Tibial nerve (tissue), 4 donors: ENCODE data around the gene ITPK1. TPM values are rescaled to one million over a fixed set of nuclear protein-coding genes. Genes with fewer than 3 reads are reported as not detected.

ENCODE experiments used
- DNase-seq, 2 donors: peaks; one replicate each; pipeline ENCODE4 v3.0.0-alpha.2; 2019; ENCODE audit warnings: low spot score in 2 of 2
- H3K27ac ChIP-seq, 4 donors: fragments of 200-600 bp; sonication (generic) in 3 of 4; one replicate each; pipeline ENCODE4 v1.5.1; 2017 to 2019; ENCODE audit warnings: mild to moderate bottlenecking in 1 of 4
- H3K27me3 ChIP-seq, 2 donors: fragments of 200-600 bp; sonication (generic) in 1 of 2; one replicate each; pipeline versions ENCODE4 v1.5.1 to v1.6.0; 2017 to 2019
- H3K36me3 ChIP-seq, 3 donors: fragments of 200-600 bp; sonication (generic); one replicate each; pipeline ENCODE4 v1.5.1; 2018 to 2019
- H3K4me1 ChIP-seq, 4 donors: fragments of 200-600 bp; sonication (generic) in 3 of 4; one replicate each; pipeline ENCODE4 v1.5.1; 2017 to 2019
- H3K4me3 ChIP-seq, 4 donors: fragments of 200-600 bp; sonication (generic) in 3 of 4; one replicate each; pipeline ENCODE4 v1.5.1; 2017 to 2019; ENCODE audit warnings: mild to moderate bottlenecking in 1 of 4, moderate library complexity in 1 of 4
- H3K9me3 ChIP-seq, 4 donors: fragments of 200-600 bp; sonication (generic) in 3 of 4; one replicate each; pipeline ENCODE4 v1.5.1; 2017 to 2019
- CTCF ChIP-seq, 5 experiments: fragments of 200-600 bp in 3 of 5; fragments of 450-650 bp in 2 of 5; sonication (generic) in 3 of 5; IDR thresholded peaks; one replicate each; pipeline ENCODE4 v1.5.1; 2016 to 2019; ENCODE audit warnings: antibody characterized with exemption in 5 of 5, mild to moderate bottlenecking in 3 of 5, moderate library complexity in 2 of 5
- EP300 ChIP-seq, 2 donors: sonication (generic); formaldehyde crosslinking; IDR thresholded peaks; one replicate each; pipeline ENCODE4 v1.6.1; 2017; ENCODE audit warnings: antibody characterized with exemption in 2 of 2, mild to moderate bottlenecking in 1 of 2
- POLR2A ChIP-seq, 2 donors: fragments of 450-650 bp; IDR thresholded peaks; one replicate each; pipeline ENCODE4 v1.6.1; 2017; ENCODE audit warnings: antibody characterized with exemption in 2 of 2, mild to moderate bottlenecking in 2 of 2, moderate library complexity in 2 of 2
- WGBS, 2 donors: methylation state at CpG; one replicate each; pipeline ENCODE4 v1.1.5; 2018; 5-methylcytosine and 5-hydroxymethylcytosine counted together
- total RNA-seq, 4 donors: library from RNA; depleted of rRNA; stranded (reverse); fragments of >200 nt; gene quantifications; one replicate each; pipeline ENCODE4 v1.1.0, GENCODE V29; 2016

The ITPK1 gene
- total RNA-seq, 4 donors from 2014 or later = 67.4 to 121 (median 92.5) TPM

GRCh38 chr14:92906420-92906819 lies 209.3 kb downstream of the ITPK1 start:
- H3K4me3 ChIP-seq = no peak overlapping the region
- no peak overlapping the region for H3K27ac ChIP-seq
- H3K36me3 ChIP-seq = no peaks in the 10 kb centered on the region
- WGBS, 2 donors = 58 to 62% methylated on average over 5 to 6 of the region's 6 CpGs
- no peak for TF ChIP-seq POLR2A (IDR thresholded peaks at IDR 0.05)
- TF ChIP-seq EP300 (IDR thresholded peaks at IDR 0.05) = no peak
- TF ChIP-seq CTCF (IDR thresholded peaks at IDR 0.05) = no peak
- H3K27me3 ChIP-seq = peaks cover 0 to 19% of the 10 kb centered on the region in 2 donors
- no peaks in the 10 kb centered on the region for H3K4me1 ChIP-seq
- DNase-seq = no peak
- no peaks in the 10 kb centered on the region for H3K9me3 ChIP-seq

- 60 to 61% methylated on average over 8 of the region's 8 CpGs for WGBS, 2 donors
- TF ChIP-seq CTCF (IDR thresholded peaks at IDR 0.05) (no peak), EP300 (IDR thresholded peaks at IDR 0.05) (no peak), POLR2A (IDR thresholded peaks at IDR 0.05) (no peak)
These were observed 210.1 kb downstream of the ITPK1 start for GRCh38 chr14:92905667-92906066.

GRCh38 chr14:92903359-92903758 lies 212.4 kb downstream of the ITPK1 start:
- H3K27me3 ChIP-seq = peaks cover 0 to 28% of the 10 kb centered on the region in 2 donors
- no peaks in the 10 kb centered on the region for H3K36me3 ChIP-seq
- WGBS, 2 donors = 50 to 74% methylated on average over 6 of the region's 6 CpGs
- H3K4me3 ChIP-seq = no peak overlapping the region
- TF ChIP-seq POLR2A (IDR thresholded peaks at IDR 0.05) (no peak), CTCF (IDR thresholded peaks at IDR 0.05) (no peak), EP300 (IDR thresholded peaks at IDR 0.05) (no peak)
- no peak overlapping the region for H3K27ac ChIP-seq
- H3K4me1 ChIP-seq = no peaks in the 10 kb centered on the region
- no peaks in the 10 kb centered on the region for H3K9me3 ChIP-seq
- no peak for DNase-seq

More at GRCh38 chr14:92905667-92906066, 210.1 kb downstream of the ITPK1 start:
- no peaks in the 10 kb centered on the region for H3K36me3 ChIP-seq
- peaks cover 0 to 19% of the 10 kb centered on the region in 2 donors for H3K27me3 ChIP-seq
- H3K4me1 ChIP-seq = no peaks in the 10 kb centered on the region
- no peaks in the 10 kb centered on the region for H3K9me3 ChIP-seq
- DNase-seq = no peak
- no peak overlapping the region for H3K27ac ChIP-seq
- no peak overlapping the region for H3K4me3 ChIP-seq

GRCh38 chr14:92902726-92903125 lies 213.0 kb downstream of the ITPK1 start:
- no peaks in the 10 kb centered on the region for H3K4me1 ChIP-seq
- H3K4me3 ChIP-seq = no peak overlapping the region
- H3K27ac ChIP-seq = no peak overlapping the region
- DNase-seq = no peak
- H3K36me3 ChIP-seq = no peaks in the 10 kb centered on the region
- WGBS, 2 donors = 19 to 21% methylated on average over 17 of the region's 17 CpGs
- H3K9me3 ChIP-seq = no peaks in the 10 kb centered on the region
- TF ChIP-seq POLR2A (IDR thresholded peaks at IDR 0.05) (no peak), EP300 (IDR thresholded peaks at IDR 0.05) (no peak), CTCF (IDR thresholded peaks at IDR 0.05) (no peak)
- H3K27me3 ChIP-seq = peaks cover 0 to 28% of the 10 kb centered on the region in 2 donors

- no peaks in the 10 kb centered on the region for H3K36me3 ChIP-seq
- H3K4me3 ChIP-seq = no peak overlapping the region
- H3K9me3 ChIP-seq = no peaks in the 10 kb centered on the region
- peaks cover 0 to 26% of the 10 kb centered on the region in 2 donors for H3K27me3 ChIP-seq
- no peak for DNase-seq
- TF ChIP-seq POLR2A (IDR thresholded peaks at IDR 0.05) (no peak), CTCF (IDR thresholded peaks at IDR 0.05) (no peak), EP300 (IDR thresholded peaks at IDR 0.05) (no peak)
- 70 to 73% methylated on average over 6 of the region's 6 CpGs for WGBS, 2 donors
- no peaks in the 10 kb centered on the region for H3K4me1 ChIP-seq
- H3K27ac ChIP-seq = no peak overlapping the region
These were observed 213.5 kb downstream of the ITPK1 start for GRCh38 chr14:92902191-92902590.
